ENCODE results near the gene LSAMP. TPM values are rescaled to one million over a fixed set of nuclear protein-coding genes. Genes with fewer than 3 reads are reported as not detected.

LSAMP gene
- total and polyA plus RNA-seq, 2 donors (not counting 3 experiments of a cell fraction or from before 2014, with no cell fraction given): not detected

- no peak overlapping the region for H3K9ac ChIP-seq (replicated peaks; ENCODE audit: extremely low read depth, insufficient read depth, low read length)
- no peak overlapping the region for H3K4me2 ChIP-seq (ENCODE audit: insufficient read depth, low read length)
- H3K4me1 ChIP-seq (ENCODE audit: control insufficient read depth, extremely low read depth, insufficient read depth, low read length): no peaks in the 10 kb centered on the region
- DNase-seq (ENCODE audit: low read depth, low spot score) (no peak), FAIRE-seq (no peak)
- no peaks in the 10 kb centered on the region for H3K9me1 ChIP-seq (replicated peaks; ENCODE audit: control insufficient read depth, extremely low read depth, insufficient read depth, low read length)
- CTCF ChIA-PET: no interaction called here
- no peaks in the 10 kb centered on the region for H3K36me3 ChIP-seq (ENCODE audit: control insufficient read depth in 2 of 2, extremely low read depth in 1 of 2, insufficient read depth in 2 of 2, low read length in 2 of 2)
- H3K79me2 ChIP-seq (ENCODE audit: control insufficient read depth, insufficient read depth, low read length): no peaks in the 10 kb centered on the region
- BruUV-seq (replicated peaks): no TSS peak
- POLR2A ChIA-PET: no interaction called here
- no peak overlapping the region for H2AFZ ChIP-seq (ENCODE audit: low read depth, low read length)
- no peaks in the 10 kb centered on the region for H3K9me3 ChIP-seq (replicated peaks; ENCODE audit: control insufficient read depth, insufficient read depth, low read length)
- H3K4me3 ChIP-seq (replicated peaks in 1 of 3; ENCODE audit: insufficient read depth in 1 of 3, low read depth in 1 of 3, low read length in 3 of 3): no peak overlapping the region
- H3K27me3 ChIP-seq (ENCODE audit: control insufficient read depth in 2 of 2, insufficient read depth in 2 of 2, low read length in 2 of 2): no peaks in the 10 kb centered on the region
- H3K27ac ChIP-seq (ENCODE audit: insufficient read depth, low read depth, low read length): no peak overlapping the region
- no peak for TF ChIP-seq GATA2 (IDR thresholded peaks at IDR 0.05; ENCODE audit: insufficient read depth, insufficient read length, low read depth, low read length)
- no peak for TF ChIP-seq POLR2AphosphoS5 (IDR thresholded peaks at IDR 0.05; ENCODE audit: insufficient read depth, low read depth, low read length)
- no peak for TF ChIP-seq EZH2 (IDR thresholded peaks at IDR 0.05; ENCODE audit: borderline replicate concordance, low read depth, low read length, severe bottlenecking)
- H4K20me1 ChIP-seq (replicated peaks; ENCODE audit: control insufficient read depth, extremely low read depth, insufficient read depth, low read length): no peaks in the 10 kb centered on the region
- intact Hi-C loops (cut with micrococcal nuclease): no loop called here
- dilution Hi-C loops (cut with MboI; ENCODE audit: extremely low pct_ligation_motif_present, low sequenced_read_pairs): no loop called here
Measured at GRCh38 chr3:115875460-115875859, 569.8 kb downstream of the LSAMP start.

GRCh38 chr3:115871735-115872134 is 573.6 kb downstream of the LSAMP start:
- H3K4me3 ChIP-seq (replicated peaks in 1 of 3; ENCODE audit: insufficient read depth in 1 of 3, low read depth in 1 of 3, low read length in 3 of 3): no peak overlapping the region
- no peaks in the 10 kb centered on the region for H3K9me3 ChIP-seq (replicated peaks; ENCODE audit: control insufficient read depth, insufficient read depth, low read length)
- ChIA-PET CTCF (no interaction called here), POLR2A (no interaction called here)
- H3K4me2 ChIP-seq (ENCODE audit: insufficient read depth, low read length): no peak overlapping the region
- dilution Hi-C loops (cut with MboI; ENCODE audit: extremely low pct_ligation_motif_present, low sequenced_read_pairs) (no loop called here), intact Hi-C loops (cut with micrococcal nuclease) (no loop called here)
- H3K36me3 ChIP-seq (ENCODE audit: control insufficient read depth in 2 of 2, extremely low read depth in 1 of 2, insufficient read depth in 2 of 2, low read length in 2 of 2): no peaks in the 10 kb centered on the region
- H3K9ac ChIP-seq (replicated peaks; ENCODE audit: extremely low read depth, insufficient read depth, low read length): no peak overlapping the region
- BruUV-seq (replicated peaks): no TSS peak
- no peak overlapping the region for H2AFZ ChIP-seq (ENCODE audit: low read depth, low read length)
- H3K4me1 ChIP-seq (ENCODE audit: control insufficient read depth, extremely low read depth, insufficient read depth, low read length): no peaks in the 10 kb centered on the region
- FAIRE-seq (no peak), DNase-seq (ENCODE audit: low read depth, low spot score) (no peak)
- H3K79me2 ChIP-seq (ENCODE audit: control insufficient read depth, insufficient read depth, low read length): no peaks in the 10 kb centered on the region
- no peak overlapping the region for H3K27ac ChIP-seq (ENCODE audit: insufficient read depth, low read depth, low read length)
- no peaks in the 10 kb centered on the region for H3K9me1 ChIP-seq (replicated peaks; ENCODE audit: control insufficient read depth, extremely low read depth, insufficient read depth, low read length)
- no peaks in the 10 kb centered on the region for H4K20me1 ChIP-seq (replicated peaks; ENCODE audit: control insufficient read depth, extremely low read depth, insufficient read depth, low read length)
- no peaks in the 10 kb centered on the region for H3K27me3 ChIP-seq (ENCODE audit: control insufficient read depth in 2 of 2, insufficient read depth in 2 of 2, low read length in 2 of 2)
- no peak for TF ChIP-seq GATA2 (IDR thresholded peaks at IDR 0.05; ENCODE audit: insufficient read depth, insufficient read length, low read depth, low read length)
- TF ChIP-seq EZH2 (IDR thresholded peaks at IDR 0.05; ENCODE audit: borderline replicate concordance, low read depth, low read length, severe bottlenecking): no peak
- no peak for TF ChIP-seq POLR2A (IDR thresholded peaks at IDR 0.05; ENCODE audit: low read depth, low read length)
- TF ChIP-seq CTCF (IDR thresholded peaks at IDR 0.05; ENCODE audit: extremely low read depth in 1 of 2, insufficient read depth in 1 of 2, low read depth in 1 of 2, low read length in 2 of 2): no peak
- TF ChIP-seq, protein P1, sequence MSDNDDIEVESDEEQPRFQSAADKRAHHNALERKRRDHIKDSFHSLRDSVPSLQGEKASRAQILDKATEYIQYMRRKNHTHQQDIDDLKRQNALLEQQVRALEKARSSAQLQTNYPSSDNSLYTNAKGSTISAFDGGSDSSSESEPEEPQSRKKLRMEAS (IDR thresholded peaks at IDR 0.05; ENCODE audit: insufficient read depth, insufficient read length): no peak
